WTC11 (cell line): ENCODE results near the gene TTC33. TPM values are rescaled to one million over a fixed set of nuclear protein-coding genes. Genes with fewer than 3 reads are reported as not detected.
"Not testable (repeated sequence)": the region's sequence is repeated elsewhere in the genome, so short reads cannot be mapped to it uniquely, and the experiment has no call there.

Source experiments
- ATAC-seq: fragments of 200-7000 bp; cut with Tn5 transposase; 2 replicates; pipeline ENCODE4 v1.10.0; 2021; ENCODE audit warnings: mild to moderate bottlenecking, moderate library complexity
- CTCF ChIA-PET: fragments of 300-600 bp; sonication (Branson Sonifier 250); formaldehyde crosslinking; loops from one replicate; lab custom pipeline; 2021; ENCODE audit warnings: antibody characterized with exemption; lab: Charles Lee
- POLR2A ChIA-PET: fragments of 350-600 bp; sonication (Branson Sonifier 250); formaldehyde crosslinking; loops from one replicate; lab custom pipeline; 2021; ENCODE audit warnings: antibody characterized with exemption; lab: Charles Lee
- DNase-seq: peaks from one replicate; pipeline ENCODE4 v3.0.0; 2021; ENCODE audit warnings: low spot score
- H3K27ac Mint-ChIP-seq: 2 replicates; pipeline ENCODE4 v1.8.0; 2021; ENCODE audit warnings: mixed read lengths
- H3K27me3 Mint-ChIP-seq: 2 replicates; pipeline ENCODE4 v1.8.0; 2021; ENCODE audit warnings: low read depth, mild to moderate bottlenecking, moderate library complexity, mixed read lengths
- H3K36me3 Mint-ChIP-seq: 2 replicates; pipeline ENCODE4 v1.8.0; 2021; ENCODE audit warnings: mixed read lengths
- H3K4me1 Mint-ChIP-seq: 2 replicates; pipeline ENCODE4 v1.8.0; 2022; ENCODE audit warnings: mixed read lengths
- H3K4me3 Mint-ChIP-seq: 2 replicates; pipeline ENCODE4 v1.8.0; 2021; ENCODE audit warnings: mild to moderate bottlenecking, moderate library complexity, mixed read lengths
- H3K9me3 Mint-ChIP-seq: 2 replicates; pipeline ENCODE4 v1.8.0; 2021; ENCODE audit warnings: mixed read lengths
- CBFB ChIP-seq: sonication (generic); formaldehyde crosslinking; IDR thresholded peaks from 2 replicates; pipeline ENCODE4 v1.8.1; 2022; ENCODE audit warnings: mild to moderate bottlenecking, low read depth, missing genetic modification reagents
- EMX1 ChIP-seq: fragments of 250-450 bp; sonication (Bioruptor Pico); IDR thresholded peaks from 2 replicates; pipeline ENCODE4 v1.8.0; 2021; ENCODE audit warnings: mild to moderate bottlenecking
- FOXJ3 ChIP-seq: sonication (generic); formaldehyde crosslinking; IDR thresholded peaks from 2 replicates; pipeline ENCODE4 v1.9.0; 2021; ENCODE audit warnings: missing genetic modification reagents, mild to moderate bottlenecking, borderline replicate concordance
- FOXK1 ChIP-seq: sonication (generic); formaldehyde crosslinking; IDR thresholded peaks from 2 replicates; pipeline ENCODE4 v1.8.0; 2022; ENCODE audit warnings: mild to moderate bottlenecking, moderate library complexity, missing genetic modification reagents
- FOXP1 ChIP-seq: sonication (generic); formaldehyde crosslinking; IDR thresholded peaks from 2 replicates; pipeline ENCODE4 v1.8.0; 2022; ENCODE audit warnings: missing genetic modification reagents, mild to moderate bottlenecking, moderate library complexity, borderline replicate concordance
- NFYB ChIP-seq: sonication (generic); formaldehyde crosslinking; conservative IDR thresholded peaks from 2 replicates; pipeline ENCODE4 v1.8.0; 2022; ENCODE audit warnings: low read depth, missing genetic modification reagents
- NR1H2 ChIP-seq: sonication (generic); formaldehyde crosslinking; IDR thresholded peaks from 2 replicates; pipeline ENCODE4 v1.9.0; 2021; ENCODE audit warnings: mild to moderate bottlenecking, moderate library complexity, missing genetic modification reagents
- NR3C1 ChIP-seq: sonication (generic); formaldehyde crosslinking; conservative IDR thresholded peaks from 2 replicates; pipeline ENCODE4 v1.8.1; 2023; ENCODE audit warnings: low read depth, mild to moderate bottlenecking, missing genetic modification reagents
- PRRX2 ChIP-seq: fragments of 250-450 bp; sonication (Bioruptor Pico); IDR thresholded peaks from 2 replicates; pipeline ENCODE4 v1.8.0; 2021; ENCODE audit warnings: mild to moderate bottlenecking
- RELA ChIP-seq: sonication (generic); formaldehyde crosslinking; IDR thresholded peaks from 2 replicates; pipeline ENCODE4 v1.8.1; 2022; ENCODE audit warnings: missing genetic modification reagents, mild to moderate bottlenecking, borderline replicate concordance
- SMAD4 ChIP-seq: sonication (generic); formaldehyde crosslinking; IDR thresholded peaks from 2 replicates; pipeline ENCODE4 v1.8.0; 2022; ENCODE audit warnings: mild to moderate bottlenecking, missing genetic modification reagents
- SOX15 ChIP-seq: fragments of 250-450 bp; sonication (Bioruptor Pico); IDR thresholded peaks from 2 replicates; pipeline ENCODE4 v1.9.0; 2021; ENCODE audit warnings: mild to moderate bottlenecking
- STAT6 ChIP-seq: sonication (generic); formaldehyde crosslinking; conservative IDR thresholded peaks from 2 replicates; pipeline ENCODE4 v1.8.1; 2023; ENCODE audit warnings: mild to moderate bottlenecking, low read depth, missing genetic modification reagents, moderate library complexity
- ZNF121 ChIP-seq: sonication (generic); formaldehyde crosslinking; IDR thresholded peaks from 2 replicates; pipeline ENCODE4 v1.8.0; 2023; ENCODE audit warnings: missing genetic modification reagents
- ZNF423 ChIP-seq: fragments of 250-450 bp; sonication (Bioruptor Pico); IDR thresholded peaks from 2 replicates; pipeline ENCODE4 v2.1.2; 2022; ENCODE audit warnings: mild to moderate bottlenecking, moderate library complexity
- ZSCAN18 ChIP-seq: fragments of 250-450 bp; sonication (Bioruptor Pico); IDR thresholded peaks from 2 replicates; pipeline ENCODE4 v2.1.2; 2022; ENCODE audit warnings: mild to moderate bottlenecking, moderate library complexity
- total RNA-seq: library from RNA; stranded (reverse); gene quantifications from 3 replicates; pipeline ENCODE4 v1.2.3, GENCODE V29; 2021
- TF ChIP-seq, protein P1 (sequence below): sonication (generic); formaldehyde crosslinking; IDR thresholded peaks from 2 replicates; pipeline ENCODE4 v1.8.0; 2022; ENCODE audit warnings: mild to moderate bottlenecking, missing genetic modification reagents
- TF ChIP-seq, protein P2 (sequence below): sonication (generic); formaldehyde crosslinking; IDR thresholded peaks from 2 replicates; pipeline ENCODE4 v1.8.0; 2022; ENCODE audit warnings: mild to moderate bottlenecking, missing genetic modification reagents

TTC33 gene
- total RNA-seq, 1 experiment from 2014 or later, result 9.2 TPM

DNA sequence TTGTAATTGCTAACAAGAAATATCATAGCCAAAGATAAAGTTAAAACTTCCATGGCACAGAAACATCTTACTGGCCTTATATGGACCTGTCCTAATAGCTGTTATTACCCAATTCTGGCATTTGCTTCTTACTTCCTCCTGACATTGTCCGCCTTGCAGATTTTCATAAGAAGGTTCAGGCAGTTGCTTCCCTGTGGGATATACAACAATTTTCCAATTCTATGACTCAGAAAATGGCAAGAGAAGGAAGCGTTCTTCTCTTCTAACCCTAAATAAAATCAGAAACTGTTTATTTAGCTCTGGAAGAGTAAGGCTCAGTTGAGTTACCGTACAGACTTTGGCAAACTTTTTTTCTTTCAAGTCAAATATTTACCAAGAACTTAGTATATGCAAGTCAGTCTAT, 40.7 kb upstream of the TTC33 start:
- Mint-ChIP-seq H3K9me3 (no peaks in the 10 kb centered on the region), H3K27ac (no peak overlapping the region), H3K4me3 (peak overlapping the region; percentile 86), H3K27me3 (no peaks in the 10 kb centered on the region; the same call in 1 of the 2 replicates), H3K36me3 (peaks cover 7% of the 10 kb centered on the region), H3K4me1 (peaks cover 46% of the 10 kb centered on the region)
- CTCF ChIA-PET, result no interaction called here
- DNase-seq (no peak), ATAC-seq (no peak)
- POLR2A ChIA-PET, result no interaction called here
- TF ChIP-seq NR1H2 (CRISPR knock-in tag), result no peak
- TF ChIP-seq ZNF121, result no peak
- TF ChIP-seq NFYB, result no peak
- TF ChIP-seq FOXK1 (CRISPR knock-in tag), result no peak
- TF ChIP-seq, protein P1, sequence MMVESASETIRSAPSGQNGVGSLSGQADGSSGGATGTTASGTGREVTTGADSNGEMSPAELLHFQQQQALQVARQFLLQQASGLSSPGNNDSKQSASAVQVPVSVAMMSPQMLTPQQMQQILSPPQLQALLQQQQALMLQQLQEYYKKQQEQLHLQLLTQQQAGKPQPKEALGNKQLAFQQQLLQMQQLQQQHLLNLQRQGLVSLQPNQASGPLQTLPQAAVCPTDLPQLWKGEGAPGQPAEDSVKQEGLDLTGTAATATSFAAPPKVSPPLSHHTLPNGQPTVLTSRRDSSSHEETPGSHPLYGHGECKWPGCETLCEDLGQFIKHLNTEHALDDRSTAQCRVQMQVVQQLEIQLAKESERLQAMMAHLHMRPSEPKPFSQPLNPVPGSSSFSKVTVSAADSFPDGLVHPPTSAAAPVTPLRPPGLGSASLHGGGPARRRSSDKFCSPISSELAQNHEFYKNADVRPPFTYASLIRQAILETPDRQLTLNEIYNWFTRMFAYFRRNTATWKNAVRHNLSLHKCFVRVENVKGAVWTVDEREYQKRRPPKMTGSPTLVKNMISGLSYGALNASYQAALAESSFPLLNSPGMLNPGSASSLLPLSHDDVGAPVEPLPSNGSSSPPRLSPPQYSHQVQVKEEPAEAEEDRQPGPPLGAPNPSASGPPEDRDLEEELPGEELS (CRISPR knock-in tag), result no peak
- TF ChIP-seq CBFB (CRISPR knock-in tag), result no peak
- no peak for TF ChIP-seq STAT6
- no peak for TF ChIP-seq FOXP1 (CRISPR knock-in tag)
- no peak for TF ChIP-seq RELA
- no peak for TF ChIP-seq EMX1 (CRISPR knock-in tag)
- no peak for TF ChIP-seq ZNF423 (CRISPR knock-in tag)
- TF ChIP-seq, protein P2, sequence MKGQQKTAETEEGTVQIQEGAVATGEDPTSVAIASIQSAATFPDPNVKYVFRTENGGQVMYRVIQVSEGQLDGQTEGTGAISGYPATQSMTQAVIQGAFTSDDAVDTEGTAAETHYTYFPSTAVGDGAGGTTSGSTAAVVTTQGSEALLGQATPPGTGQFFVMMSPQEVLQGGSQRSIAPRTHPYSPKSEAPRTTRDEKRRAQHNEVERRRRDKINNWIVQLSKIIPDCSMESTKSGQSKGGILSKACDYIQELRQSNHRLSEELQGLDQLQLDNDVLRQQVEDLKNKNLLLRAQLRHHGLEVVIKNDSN, result no peak
- TF ChIP-seq PRRX2, result no peak
- TF ChIP-seq FOXJ3 (CRISPR knock-in tag), result no peak
- no peak for TF ChIP-seq ZSCAN18
- no peak for TF ChIP-seq SOX15 (CRISPR knock-in tag)
- no peak for TF ChIP-seq SMAD4 (CRISPR knock-in tag)
- TF ChIP-seq NR3C1 (CRISPR knock-in tag), result no peak
- TF ChIP-seq, all 79 proteins: peak for 0

DNA sequence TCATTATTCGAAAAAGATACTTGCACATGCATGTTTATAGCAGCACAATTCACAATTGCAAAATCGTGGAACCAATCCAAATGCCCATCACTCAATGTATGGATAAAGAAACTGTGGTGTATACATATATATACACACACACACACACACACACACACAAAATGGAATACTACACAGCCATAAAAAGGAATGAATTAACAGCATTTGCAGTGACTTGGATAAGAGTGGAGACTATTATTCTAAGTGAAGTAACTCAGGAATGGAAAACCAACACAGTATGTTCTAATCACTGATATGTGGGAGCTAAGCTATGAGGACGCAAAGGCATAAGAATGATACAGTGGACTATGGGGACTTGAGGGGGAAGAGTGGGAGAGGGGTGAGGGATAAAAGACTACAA, 39.1 kb upstream of the TTC33 start:
- H3K36me3 Mint-ChIP-seq, POLR2A ChIA-PET, H3K4me3 Mint-ChIP-seq, ATAC-seq, H3K27me3 Mint-ChIP-seq, H3K9me3 Mint-ChIP-seq, H3K27ac Mint-ChIP-seq, CTCF ChIA-PET, DNase-seq: not testable (repeated sequence)
- peaks cover 50% of the 10 kb centered on the region for H3K4me1 Mint-ChIP-seq

- H3K9me3 Mint-ChIP-seq, H3K27me3 Mint-ChIP-seq, CTCF ChIA-PET, POLR2A ChIA-PET, H3K36me3 Mint-ChIP-seq, ATAC-seq, H3K4me3 Mint-ChIP-seq, DNase-seq, H3K27ac Mint-ChIP-seq: not testable (repeated sequence)
- peaks cover 44% of the 10 kb centered on the region for H3K4me1 Mint-ChIP-seq
Measured at GRCh38 chr5:40794340-40794739, 38.6 kb upstream of the TTC33 start.

- CTCF ChIA-PET, DNase-seq, H3K4me3 Mint-ChIP-seq, H3K27me3 Mint-ChIP-seq, H3K9me3 Mint-ChIP-seq, POLR2A ChIA-PET, H3K27ac Mint-ChIP-seq, ATAC-seq: not testable (repeated sequence)
- Mint-ChIP-seq H3K36me3 (peaks cover 24% of the 10 kb centered on the region), H3K4me1 (peaks cover 38% of the 10 kb centered on the region)
Measured at GRCh38 chr5:40792691-40793090, 36.9 kb upstream of the TTC33 start.
